CD14-positive monocyte (primary cell): Measurements from ENCODE around the gene DLD. TPM values are rescaled to one million over a fixed set of nuclear protein-coding genes. Genes with fewer than 3 reads are reported as not detected.

Experiments used
- DNase-seq, 3 donors: peaks; one replicate each; pipeline ENCODE4 v3.0.0-alpha.2; 2011 to 2022
- H2AFZ ChIP-seq: 2 replicates; pipeline ENCODE4 v1.6.0; 2012; ENCODE audit warnings: mild to moderate bottlenecking, low read depth, low read length, inconsistent platforms; ENCODE audit not compliant: insufficient read depth, poor library complexity, severe bottlenecking
- H3K27ac ChIP-seq, 2 donors: 1 replicate in 1 of 2; 2 replicates in 1 of 2; pipeline ENCODE4 v1.5.1; 2012 to 2013; ENCODE audit warnings: low read length in 2 of 2, control low read depth in 1 of 2, inconsistent platforms in 1 of 2, low read depth in 1 of 2, mild to moderate bottlenecking in 1 of 2
- H3K27me3 ChIP-seq, 2 donors: one replicate each; pipeline versions ENCODE4 v1.6.0 to v1.6.1; 2011 to 2013; ENCODE audit warnings: low read length in 2 of 2; ENCODE audit not compliant: control insufficient read depth in 2 of 2, insufficient read depth in 2 of 2
- H3K36me3 ChIP-seq, 2 donors: replicated peaks in 1 of 2; 1 replicate in 1 of 2; 2 replicates in 1 of 2; pipeline versions ENCODE4 v1.5.1 to v1.6.1; 2012 to 2013; ENCODE audit warnings: low read length in 2 of 2, control low read depth in 1 of 2, inconsistent platforms in 1 of 2, mild to moderate bottlenecking in 1 of 2; ENCODE audit not compliant: insufficient read depth in 2 of 2, control insufficient read depth in 1 of 2
- H3K4me1 ChIP-seq, 2 donors: 1 replicate in 1 of 2; 2 replicates in 1 of 2; pipeline versions ENCODE4 v1.5.1 to v1.6.1; 2012 to 2013; ENCODE audit warnings: low read length in 2 of 2, control low read depth in 1 of 2, inconsistent platforms in 1 of 2, mild to moderate bottlenecking in 1 of 2, moderate library complexity in 1 of 2; ENCODE audit not compliant: insufficient read depth in 2 of 2, control insufficient read depth in 1 of 2
- H3K4me2 ChIP-seq: replicated peaks from 2 replicates; pipeline ENCODE3; 2012; ENCODE audit warnings: low read length, moderate library complexity, mild to moderate bottlenecking; ENCODE audit not compliant: poor library complexity, severe bottlenecking; ENCODE audit errors: extremely low read depth
- H3K4me3 ChIP-seq, 3 experiments: fragments of 200-600 bp in 1 of 3; sonication (generic) in 1 of 3; replicated peaks in 1 of 3; 1 replicate in 2 of 3; 2 replicates in 1 of 3; pipeline ENCODE4 v1.5.1; 2011 to 2013; ENCODE audit warnings: low read length in 3 of 3, mild to moderate bottlenecking in 3 of 3, control low read depth in 2 of 3, low read depth in 2 of 3, inconsistent platforms in 1 of 3, moderate library complexity in 1 of 3
- H3K79me2 ChIP-seq: 2 replicates; pipeline ENCODE4 v1.6.0; 2012; ENCODE audit warnings: mild to moderate bottlenecking, control low read depth, inconsistent platforms, low read length, moderate library complexity; ENCODE audit not compliant: insufficient read depth
- H3K9ac ChIP-seq: 2 replicates; pipeline ENCODE4 v1.6.0; 2017; ENCODE audit warnings: low read length, mild to moderate bottlenecking; ENCODE audit not compliant: insufficient read depth, poor library complexity, severe bottlenecking
- H3K9me3 ChIP-seq, 2 donors: replicated peaks in 1 of 2; 1 replicate in 1 of 2; 2 replicates in 1 of 2; pipeline versions ENCODE4 v1.5.1 to v1.6.1; 2012 to 2013; ENCODE audit warnings: low read length in 2 of 2, control low read depth in 1 of 2; ENCODE audit not compliant: control insufficient read depth in 1 of 2, insufficient read depth in 1 of 2
- H4K20me1 ChIP-seq: 2 replicates; pipeline ENCODE4 v1.6.0; 2012; ENCODE audit warnings: mild to moderate bottlenecking, low read length, control low read depth, moderate library complexity; ENCODE audit not compliant: insufficient read depth
- H3K27ac Mint-ChIP-seq, 7 donors: one replicate each; pipeline ENCODE4 v1.8.0; 2020; ENCODE audit warnings: mild to moderate bottlenecking in 7 of 7, mixed read lengths in 7 of 7, moderate library complexity in 6 of 7, inconsistent platforms in 2 of 7
- H3K27me3 Mint-ChIP-seq, 3 donors: one replicate each; pipeline ENCODE4 v1.8.0; 2021 to 2022; ENCODE audit warnings: low read depth in 3 of 3, mild to moderate bottlenecking in 3 of 3, mixed read lengths in 3 of 3, moderate library complexity in 3 of 3, inconsistent platforms in 1 of 3
- H3K36me3 Mint-ChIP-seq, 2 donors: one replicate each; pipeline ENCODE4 v1.8.0; 2020; ENCODE audit warnings: mixed read lengths in 2 of 2, inconsistent platforms in 1 of 2, mild to moderate bottlenecking in 1 of 2
- H3K4me1 Mint-ChIP-seq: one replicate; pipeline ENCODE4 v1.8.0; 2020; ENCODE audit warnings: mild to moderate bottlenecking, mixed read lengths
- H3K4me3 Mint-ChIP-seq, 2 donors: one replicate each; pipeline ENCODE4 v1.8.0; 2020; ENCODE audit warnings: mild to moderate bottlenecking in 2 of 2, mixed read lengths in 2 of 2, moderate library complexity in 1 of 2
- H3K9me3 Mint-ChIP-seq, 7 donors: one replicate each; pipeline ENCODE4 v1.8.0; 2020 to 2022; ENCODE audit warnings: mixed read lengths in 7 of 7, mild to moderate bottlenecking in 6 of 7, moderate library complexity in 6 of 7, inconsistent platforms in 2 of 7
- CTCF ChIP-seq: fragments of 200-600 bp; IDR thresholded peaks from one replicate; pipeline ENCODE4 v1.8.0; 2022; ENCODE audit warnings: antibody characterized with exemption, mild to moderate bottlenecking
- WGBS: methylation state at CpG from one replicate; pipeline ENCODE4 v1.1.5; 2013; ENCODE audit warnings: missing lambda C conversion rate; ENCODE audit not compliant: insufficient coverage; 5-methylcytosine and 5-hydroxymethylcytosine counted together
- intact Hi-C, 2 donors: fragments of 100-400 bp; cut with micrococcal nuclease; formaldehyde crosslinking; loops; one replicate each; pipeline versions ENCODE4 v1.15.0 to v1.15.1; 2023
- polyA plus RNA-seq, 3 donors: library from polyadenylated mRNA; depleted of rRNA in 1 of 3; unstranded in 2 of 3; stranded (reverse) in 1 of 3; fragments of 300-500 nt in 2 of 3; fragments of >200 nt in 1 of 3; fragmentation: Illumina TruSeq in 2 of 3; gene quantifications; 1 replicate in 2 of 3; 2 replicates in 1 of 3; pipeline ENCODE4 v1.2.3, GENCODE V29; 2012 to 2021

The DLD gene
- polyA plus RNA-seq, 3 donors, result 54.5 to 73.6 (median 70.1) TPM

- H3K27ac Mint-ChIP-seq, result no peak overlapping the region
- no peaks in the 10 kb centered on the region for H3K9me3 Mint-ChIP-seq
- Histone ChIP-seq H3K4me1 (peaks cover 0 to 8% of the 10 kb centered on the region in 2 donors), H2AFZ (no peak overlapping the region), H3K36me3 (no peaks in the 10 kb centered on the region), H3K9me3 (no peaks in the 10 kb centered on the region), H3K27me3 (no peaks in the 10 kb centered on the region), H3K9ac (no peak overlapping the region), H3K4me2 (no peak overlapping the region), H3K4me3 (no peak overlapping the region), H4K20me1 (no peaks in the 10 kb centered on the region), H3K27ac (no peak overlapping the region), H3K79me2 (no peaks in the 10 kb centered on the region)
- intact Hi-C loops, result no loop called here
- H3K27me3 Mint-ChIP-seq, result peaks cover 2 to 6% (median 4%) of the 10 kb centered on the region in 3 donors
- no peaks in the 10 kb centered on the region for H3K36me3 Mint-ChIP-seq
- H3K4me3 Mint-ChIP-seq, result no peak overlapping the region
- WGBS, result 98% methylated on average over 4 of the region's 6 CpGs
- TF ChIP-seq CTCF, result no peak
- peaks cover 8% of the 10 kb centered on the region for H3K4me1 Mint-ChIP-seq
- DNase-seq, result no peak
These were observed 29.9 kb upstream of the DLD start for GRCh38 chr7:107860981-107861652.

GRCh38 chr7:107865956-107866775 lies 24.8 kb upstream of the DLD start:
- H3K36me3 ChIP-seq, result no peaks in the 10 kb centered on the region
- Mint-ChIP-seq H3K4me1 (no peaks in the 10 kb centered on the region), H3K36me3 (no peaks in the 10 kb centered on the region), H3K4me3 (no peak overlapping the region), H3K9me3 (no peaks in the 10 kb centered on the region), H3K27ac (no peak overlapping the region), H3K27me3 (peaks cover 2 to 4% (median 3%) of the 10 kb centered on the region in 3 donors)
- no peak overlapping the region for H3K27ac ChIP-seq
- H3K9me3 ChIP-seq, result no peaks in the 10 kb centered on the region
- H3K4me1 ChIP-seq, result no peaks in the 10 kb centered on the region
- TF ChIP-seq CTCF, result no peak
- no peaks in the 10 kb centered on the region for H3K27me3 ChIP-seq
- H2AFZ ChIP-seq, result peak overlapping the region; percentile 23
- WGBS, result no CpG with 5 or more reads among the region's 1 CpG
- H4K20me1 ChIP-seq, result no peaks in the 10 kb centered on the region
- no peaks in the 10 kb centered on the region for H3K79me2 ChIP-seq
- intact Hi-C loops, result no loop called here
- H3K4me3 ChIP-seq, result no peak overlapping the region
- no peak overlapping the region for H3K9ac ChIP-seq
- DNase-seq, result no peak
- H3K4me2 ChIP-seq, result no peak overlapping the region
